ENCODE measurements around the gene OR4N2.
"Not testable (repeated sequence)": the region's sequence is repeated elsewhere in the genome, so short reads cannot be mapped to it uniquely, and the experiment has no call there.

Gene OR4N2

GRCh38 chr14:19838433-19838832 lies 34.9 kb downstream of the OR4N2 start:
- DNase-seq, result no peak

- no peak for DNase-seq
These were observed 47.8 kb downstream of the OR4N2 start for GRCh38 chr14:19851365-19851764.

- DNase-seq, result not testable (repeated sequence)
These were observed 62.6 kb downstream of the OR4N2 start for GRCh38 chr14:19866061-19866669.

GRCh38 chr14:19873178-19873577 lies 69.6 kb downstream of the OR4N2 start:
- no peak for DNase-seq

- DNase-seq, result no peak
These were observed 71.3 kb downstream of the OR4N2 start, which contains the start of gene OR4K2 for GRCh38 chr14:19874842-19875241. Gene OR4K2 (plus strand): TSS chr14:19875142. CDS start chr14:19876268, 1,126 bp downstream.

- no peak for DNase-seq
These were observed 74.6 kb downstream of the OR4N2 start for GRCh38 chr14:19878029-19878642.

Data from NCI-H1436 treated with DMSO at 0.1 percent for 48 hours (cell line).